GM18519 (cell line): ENCODE results near the gene TDRD1.

Experiments
- ATAC-seq: cut with Tn5 transposase; IDR thresholded peaks from one replicate; pipeline ENCODE4 v1.9.1; 2021; ENCODE audit warnings: mild to moderate bottlenecking, moderate library complexity; ENCODE audit not compliant: unreplicated experiment, low FRiP score

The TDRD1 gene

GRCh38 chr10:114223066-114223465 lies 43.9 kb downstream of the TDRD1 start:
- ATAC-seq: no peak

GRCh38 chr10:114228156-114228555 lies 49.0 kb downstream of the TDRD1 start:
- ATAC-seq: no peak

GRCh38 chr10:114232561-114233176 lies 53.5 kb downstream of the TDRD1 start:
- ATAC-seq: no peak

GRCh38 chr10:114233482-114233881 lies 54.3 kb downstream of the TDRD1 start:
- no peak for ATAC-seq

- no peak for ATAC-seq
These were observed 55.0 kb downstream of the TDRD1 start for GRCh38 chr10:114234132-114234531.

GRCh38 chr10:114239117-114239993 lies 60.2 kb downstream of the TDRD1 start, which contains the start of gene VWA2:
Gene VWA2 (plus strand): TSS chr10:114239254. CDS start chr10:114248714, 9,460 bp downstream.
- no peak for ATAC-seq

- ATAC-seq: no peak
These were observed 60.8 kb downstream of the TDRD1 start for GRCh38 chr10:114239994-114240345.

GRCh38 chr10:114242235-114242634 lies 63.1 kb downstream of the TDRD1 start:
- no peak for ATAC-seq

- ATAC-seq: no peak
These were observed 64.5 kb downstream of the TDRD1 start for GRCh38 chr10:114243661-114244060.

GRCh38 chr10:114244126-114244525 lies 65.0 kb downstream of the TDRD1 start:
- ATAC-seq: no peak

- ATAC-seq: no peak
These were observed 66.1 kb downstream of the TDRD1 start for GRCh38 chr10:114245121-114245791.

- no peak for ATAC-seq
These were observed 67.6 kb downstream of the TDRD1 start for GRCh38 chr10:114246679-114247305.

- no peak for ATAC-seq
These were observed 71.1 kb downstream of the TDRD1 start for GRCh38 chr10:114250236-114250635.

- no peak for ATAC-seq
These were observed 71.6 kb downstream of the TDRD1 start for GRCh38 chr10:114250716-114251115.

GRCh38 chr10:114252092-114252491 lies 72.9 kb downstream of the TDRD1 start:
- ATAC-seq: no peak

- no peak for ATAC-seq
These were observed 73.7 kb downstream of the TDRD1 start for GRCh38 chr10:114252883-114253282.

GRCh38 chr10:114255227-114255626 lies 76.1 kb downstream of the TDRD1 start:
- no peak for ATAC-seq

GRCh38 chr10:114256008-114256765 lies 77.0 kb downstream of the TDRD1 start:
- ATAC-seq: no peak

GRCh38 chr10:114256822-114257221 lies 77.7 kb downstream of the TDRD1 start:
- ATAC-seq: no peak

GRCh38 chr10:114257498-114257897 lies 78.3 kb downstream of the TDRD1 start:
- no peak for ATAC-seq
